ENCODE results near the gene NRP1. TPM values are rescaled to one million over a fixed set of nuclear protein-coding genes. Genes with fewer than 3 reads are reported as not detected.

The NRP1 gene
- total RNA-seq, 4 donors from 2014 or later, result 45.7 to 90.0 (median 57.7) TPM

DNA sequence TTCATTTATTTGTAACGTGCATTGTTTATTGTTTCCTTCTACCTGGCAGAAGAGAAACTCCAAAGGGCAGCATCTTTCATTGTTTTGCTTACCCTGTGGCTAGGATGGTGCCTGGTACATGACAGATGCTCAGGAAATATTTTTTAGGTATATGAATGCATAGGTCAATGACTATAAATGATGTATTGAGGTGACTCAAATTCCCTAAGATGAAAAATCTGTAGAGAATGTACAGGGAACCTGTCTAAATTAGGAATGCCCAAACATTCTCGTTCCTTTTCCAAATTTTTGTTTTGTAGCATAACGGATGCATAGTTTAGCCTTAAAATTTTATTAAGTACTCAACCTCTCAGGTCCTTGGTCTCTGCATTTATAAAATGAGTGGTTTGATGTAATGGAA is 71.6 kb downstream of the NRP1 start:
- TF ChIP-seq POLR2A (IDR thresholded peaks at IDR 0.05) (no peak), EP300 (IDR thresholded peaks at IDR 0.05) (no peak)
- TF ChIP-seq, protein P1, sequence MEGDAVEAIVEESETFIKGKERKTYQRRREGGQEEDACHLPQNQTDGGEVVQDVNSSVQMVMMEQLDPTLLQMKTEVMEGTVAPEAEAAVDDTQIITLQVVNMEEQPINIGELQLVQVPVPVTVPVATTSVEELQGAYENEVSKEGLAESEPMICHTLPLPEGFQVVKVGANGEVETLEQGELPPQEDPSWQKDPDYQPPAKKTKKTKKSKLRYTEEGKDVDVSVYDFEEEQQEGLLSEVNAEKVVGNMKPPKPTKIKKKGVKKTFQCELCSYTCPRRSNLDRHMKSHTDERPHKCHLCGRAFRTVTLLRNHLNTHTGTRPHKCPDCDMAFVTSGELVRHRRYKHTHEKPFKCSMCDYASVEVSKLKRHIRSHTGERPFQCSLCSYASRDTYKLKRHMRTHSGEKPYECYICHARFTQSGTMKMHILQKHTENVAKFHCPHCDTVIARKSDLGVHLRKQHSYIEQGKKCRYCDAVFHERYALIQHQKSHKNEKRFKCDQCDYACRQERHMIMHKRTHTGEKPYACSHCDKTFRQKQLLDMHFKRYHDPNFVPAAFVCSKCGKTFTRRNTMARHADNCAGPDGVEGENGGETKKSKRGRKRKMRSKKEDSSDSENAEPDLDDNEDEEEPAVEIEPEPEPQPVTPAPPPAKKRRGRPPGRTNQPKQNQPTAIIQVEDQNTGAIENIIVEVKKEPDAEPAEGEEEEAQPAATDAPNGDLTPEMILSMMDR (IDR thresholded peaks at IDR 0.05), result no peak
- peaks cover 0 to 43% (median 0%) of the 10 kb centered on the region in 4 donors for H3K4me1 ChIP-seq
- peaks cover 0 to 14% (median 0%) of the 10 kb centered on the region in 3 donors for H3K36me3 ChIP-seq
- WGBS, 2 donors, result 76 to 91% methylated on average over 3 of the region's 3 CpGs
- H3K4me3 ChIP-seq, result no peak overlapping the region
- no peak for DNase-seq (ENCODE audit: low spot score in 2 of 2)
- H3K9me3 ChIP-seq, result no peaks in the 10 kb centered on the region
- H3K27me3 ChIP-seq, result no peaks in the 10 kb centered on the region
- peak overlapping the region in 1 of 4 donors; percentile 54 for H3K27ac ChIP-seq

DNA sequence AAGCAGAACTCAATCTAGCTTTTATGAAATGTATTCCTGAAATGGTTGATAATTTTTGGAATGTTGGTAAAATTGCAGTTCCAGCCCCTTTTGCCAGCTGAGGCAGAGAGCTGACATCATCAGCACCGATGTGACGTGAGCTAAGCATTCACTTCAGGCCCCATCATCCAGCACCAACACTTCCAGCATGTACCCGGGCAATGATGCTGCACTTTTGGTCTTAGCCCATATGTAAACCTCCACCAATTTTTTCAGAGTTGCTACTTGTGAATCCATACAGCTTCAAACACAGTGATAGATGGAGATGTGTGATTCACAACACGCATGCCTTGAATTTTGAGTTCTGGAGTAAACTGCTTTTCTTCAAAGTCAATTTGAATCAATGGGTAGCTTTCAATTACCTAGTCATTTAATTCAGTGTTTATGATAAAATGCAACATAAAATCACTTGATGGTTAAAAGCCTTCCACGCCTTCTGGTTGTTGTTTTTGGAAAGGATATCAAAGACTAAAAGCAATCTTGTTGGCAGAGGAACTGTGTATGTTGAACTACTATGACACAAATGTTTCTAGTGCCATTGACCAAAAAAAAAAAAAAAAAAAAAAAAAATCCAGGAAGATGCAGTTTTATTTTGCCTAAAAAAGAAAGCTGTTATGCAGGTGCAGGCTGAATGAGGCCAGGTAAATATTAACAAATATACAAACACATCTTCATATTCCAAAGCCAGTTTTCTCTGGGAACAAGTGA is 73.9 kb downstream of the NRP1 start:
- H3K27me3 ChIP-seq, result no peaks in the 10 kb centered on the region
- 72 to 74% methylated on average over 5 of the region's 5 CpGs for WGBS, 2 donors
- TF ChIP-seq, protein P1 (IDR thresholded peaks at IDR 0.05), result no peak
- no peak for TF ChIP-seq EP300 (IDR thresholded peaks at IDR 0.05)
- TF ChIP-seq POLR2A (IDR thresholded peaks at IDR 0.05), result no peak
- no peak for DNase-seq (ENCODE audit: low spot score in 2 of 2)
- H3K27ac ChIP-seq, result peak overlapping the region in 1 of 4 donors; percentile 60
- peaks cover 0 to 9% (median 0%) of the 10 kb centered on the region in 3 donors for H3K36me3 ChIP-seq
- H3K4me1 ChIP-seq, result peaks cover 0 to 55% (median 0%) of the 10 kb centered on the region in 4 donors
- no peaks in the 10 kb centered on the region for H3K9me3 ChIP-seq
- no peak overlapping the region for H3K4me3 ChIP-seq

DNA sequence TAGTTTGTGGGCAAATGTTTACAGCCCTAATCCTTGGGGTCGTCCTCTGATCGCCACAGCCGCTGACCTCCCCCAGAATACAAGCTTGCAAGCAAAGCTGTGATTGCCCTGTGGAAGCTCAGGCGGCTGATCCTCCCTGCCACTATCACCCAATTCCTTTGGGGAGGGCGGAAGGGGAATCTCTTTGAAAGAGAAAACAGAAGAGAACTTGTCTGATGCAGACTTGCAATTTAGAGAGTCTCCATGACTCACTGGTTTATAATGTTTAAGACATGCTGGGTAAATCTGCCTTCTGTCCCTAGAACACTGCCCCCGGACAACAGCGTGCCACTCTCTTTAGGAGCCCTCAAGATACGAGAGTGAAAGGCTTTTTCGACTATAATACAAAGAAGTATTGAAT is 75.5 kb downstream of the NRP1 start:
- H3K4me3 ChIP-seq, result peak overlapping the region in 2 of 4 donors; percentile 0 to 24
- TF ChIP-seq POLR2A (IDR thresholded peaks at IDR 0.05), result no peak
- TF ChIP-seq, protein P1 (IDR thresholded peaks at IDR 0.05), result no peak
- H3K9me3 ChIP-seq, result no peaks in the 10 kb centered on the region
- DNase-seq (ENCODE audit: low spot score in 2 of 2), result no peak
- peaks cover 0 to 12% (median 0%) of the 10 kb centered on the region in 3 donors for H3K36me3 ChIP-seq
- peaks cover 0 to 56% (median 0%) of the 10 kb centered on the region in 4 donors for H3K4me1 ChIP-seq
- peak overlapping the region in 2 of 4 donors; percentile 60 to 68 for H3K27ac ChIP-seq
- 34 to 48% methylated on average over 9 of the region's 9 CpGs for WGBS, 2 donors
- H3K27me3 ChIP-seq, result no peaks in the 10 kb centered on the region

DNA sequence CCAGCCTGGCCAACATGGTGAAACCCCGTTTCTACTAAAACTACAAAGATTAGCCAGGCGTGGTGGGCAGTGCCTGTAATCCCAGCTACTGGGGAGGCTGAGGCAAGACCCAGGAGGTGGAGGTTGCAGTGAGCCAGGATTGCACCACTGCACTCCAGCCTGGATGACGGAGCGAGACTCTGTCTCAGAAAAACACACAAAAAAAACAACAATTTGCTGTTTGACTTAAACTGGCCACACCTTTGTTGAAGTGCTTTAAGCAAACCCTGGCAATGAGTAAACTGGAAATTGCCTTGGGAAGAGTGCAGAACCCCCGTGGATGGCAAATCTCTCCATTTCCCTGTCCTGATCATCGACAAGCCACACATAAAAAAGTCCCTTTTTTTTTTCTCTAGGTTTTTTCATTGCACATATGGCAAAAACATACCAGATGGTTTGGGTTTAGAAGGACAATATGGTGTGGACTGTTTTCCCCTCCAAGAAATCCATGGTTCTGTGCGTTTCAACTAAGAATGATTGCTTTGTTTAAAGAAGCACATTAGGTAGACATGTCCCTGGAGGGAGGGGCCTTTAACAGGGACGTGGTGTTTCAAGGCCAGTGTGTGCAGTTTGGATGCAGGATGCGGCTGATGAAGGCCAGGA is 76.9 kb downstream of the NRP1 start:
- DNase-seq (ENCODE audit: low spot score in 2 of 2), result no peak
- H3K4me3 ChIP-seq, result no peak overlapping the region
- peaks cover 0 to 20% (median 0%) of the 10 kb centered on the region in 3 donors for H3K36me3 ChIP-seq
- WGBS, 2 donors, result 76% methylated on average over 9 of the region's 9 CpGs
- H3K27me3 ChIP-seq, result no peaks in the 10 kb centered on the region
- no peak overlapping the region for H3K27ac ChIP-seq
- H3K9me3 ChIP-seq, result no peaks in the 10 kb centered on the region
- no peak for TF ChIP-seq EP300 (IDR thresholded peaks at IDR 0.05)
- TF ChIP-seq, protein P1 (IDR thresholded peaks at IDR 0.05), result no peak
- TF ChIP-seq POLR2A (IDR thresholded peaks at IDR 0.05), result no peak
- H3K4me1 ChIP-seq, result peaks cover 0 to 50% (median 0%) of the 10 kb centered on the region in 4 donors

DNA sequence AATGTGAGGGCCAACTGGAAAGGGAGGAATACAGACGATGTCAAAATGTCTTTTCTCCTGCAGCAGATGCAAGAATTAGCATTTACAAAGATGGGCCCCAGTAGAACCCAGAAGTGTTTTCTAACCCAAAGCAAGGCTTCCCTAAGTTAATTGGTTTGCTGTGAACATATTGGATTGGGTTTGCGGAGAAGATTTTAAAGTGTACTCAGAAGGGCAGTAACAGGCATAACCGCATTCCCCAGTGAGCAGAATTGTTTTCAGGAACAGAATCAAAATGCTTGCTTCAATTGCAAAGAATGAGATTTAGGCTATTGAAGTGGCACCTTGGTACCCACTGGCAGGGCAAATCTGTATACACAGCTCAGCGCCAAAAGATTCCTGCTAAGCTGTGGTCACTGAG is 78.0 kb downstream of the NRP1 start:
- H3K4me3 ChIP-seq, result no peak overlapping the region
- H3K9me3 ChIP-seq, result no peaks in the 10 kb centered on the region
- TF ChIP-seq POLR2A (IDR thresholded peaks at IDR 0.05), result no peak
- TF ChIP-seq EP300 (IDR thresholded peaks at IDR 0.05), result no peak
- TF ChIP-seq, protein P1 (IDR thresholded peaks at IDR 0.05), result no peak
- H3K36me3 ChIP-seq, result peaks cover 0 to 26% (median 0%) of the 10 kb centered on the region in 3 donors
- no peak overlapping the region for H3K27ac ChIP-seq
- no peak for DNase-seq (ENCODE audit: low spot score in 2 of 2)
- H3K4me1 ChIP-seq, result peaks cover 0 to 45% (median 0%) of the 10 kb centered on the region in 4 donors
- WGBS, 2 donors, result 91 to 96% methylated on average over 4 of the region's 4 CpGs
- H3K27me3 ChIP-seq, result no peaks in the 10 kb centered on the region
